ENCODE data around the gene CDC42EP4.
A peak's percentile ranks its signal among the peaks of the same experiment; 100 is the strongest.

DNA sequence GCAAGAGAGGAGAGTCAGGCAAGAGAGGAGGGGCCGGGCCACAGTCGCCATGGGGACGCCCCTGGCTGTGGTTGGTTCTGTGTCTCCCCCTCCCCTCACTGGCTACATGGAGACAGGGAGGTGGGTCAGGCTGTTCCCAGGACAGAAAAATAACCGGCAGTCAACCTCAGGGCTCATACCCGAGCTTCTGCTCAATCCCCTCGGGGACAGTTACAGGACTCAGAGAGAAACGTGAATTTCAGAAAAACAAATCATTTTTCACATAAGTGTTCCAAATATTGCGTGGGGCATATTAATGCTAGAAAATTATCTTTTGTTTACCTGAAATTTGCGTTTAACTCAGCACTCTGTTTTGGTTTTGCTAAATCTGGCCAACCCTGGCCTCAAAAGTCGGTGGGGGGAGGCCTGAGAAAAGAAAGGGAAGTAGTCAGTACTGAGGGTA is 27.9 kb downstream of the CDC42EP4 start:
- TF ChIP-seq, protein P1, sequence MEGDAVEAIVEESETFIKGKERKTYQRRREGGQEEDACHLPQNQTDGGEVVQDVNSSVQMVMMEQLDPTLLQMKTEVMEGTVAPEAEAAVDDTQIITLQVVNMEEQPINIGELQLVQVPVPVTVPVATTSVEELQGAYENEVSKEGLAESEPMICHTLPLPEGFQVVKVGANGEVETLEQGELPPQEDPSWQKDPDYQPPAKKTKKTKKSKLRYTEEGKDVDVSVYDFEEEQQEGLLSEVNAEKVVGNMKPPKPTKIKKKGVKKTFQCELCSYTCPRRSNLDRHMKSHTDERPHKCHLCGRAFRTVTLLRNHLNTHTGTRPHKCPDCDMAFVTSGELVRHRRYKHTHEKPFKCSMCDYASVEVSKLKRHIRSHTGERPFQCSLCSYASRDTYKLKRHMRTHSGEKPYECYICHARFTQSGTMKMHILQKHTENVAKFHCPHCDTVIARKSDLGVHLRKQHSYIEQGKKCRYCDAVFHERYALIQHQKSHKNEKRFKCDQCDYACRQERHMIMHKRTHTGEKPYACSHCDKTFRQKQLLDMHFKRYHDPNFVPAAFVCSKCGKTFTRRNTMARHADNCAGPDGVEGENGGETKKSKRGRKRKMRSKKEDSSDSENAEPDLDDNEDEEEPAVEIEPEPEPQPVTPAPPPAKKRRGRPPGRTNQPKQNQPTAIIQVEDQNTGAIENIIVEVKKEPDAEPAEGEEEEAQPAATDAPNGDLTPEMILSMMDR (IDR thresholded peaks at IDR 0.05 in 4 of 5, conservative IDR thresholded peaks at IDR 0.05 in 1 of 5), result no peak
- TF ChIP-seq POLR2A (IDR thresholded peaks at IDR 0.05), result peak in 1 of 2 donors; percentile 7
